GM18867 (cell line): ENCODE results near the gene SWT1.
"Not testable (repeated sequence)": the region's sequence is repeated elsewhere in the genome, so short reads cannot be mapped to it uniquely, and the experiment has no call there.

Source experiments
- ATAC-seq: cut with Tn5 transposase; IDR thresholded peaks from one replicate; pipeline ENCODE4 v1.9.1; 2021; ENCODE audit warnings: mild to moderate bottlenecking, moderate library complexity; ENCODE audit not compliant: unreplicated experiment

SWT1 gene

DNA sequence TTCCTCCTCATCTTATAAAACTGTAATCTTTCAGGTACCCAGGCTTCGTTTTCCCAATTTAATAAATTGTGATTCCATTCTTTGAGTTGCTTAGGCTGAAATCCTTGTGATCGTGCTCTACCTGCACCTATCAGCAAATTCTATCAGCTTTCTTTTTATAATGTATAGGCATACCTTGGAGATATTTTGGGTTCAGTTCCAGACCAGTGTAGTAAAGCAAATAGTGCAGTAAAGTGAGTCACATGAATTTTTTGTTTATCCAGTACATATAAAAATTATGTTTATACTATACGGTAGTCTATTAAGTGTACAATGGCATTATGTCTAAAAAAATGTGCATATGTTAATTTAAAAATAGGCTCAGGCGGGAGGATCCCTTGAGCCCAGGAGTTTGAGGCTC lies 5.5 kb downstream of the SWT1 start:
- no peak for ATAC-seq

DNA sequence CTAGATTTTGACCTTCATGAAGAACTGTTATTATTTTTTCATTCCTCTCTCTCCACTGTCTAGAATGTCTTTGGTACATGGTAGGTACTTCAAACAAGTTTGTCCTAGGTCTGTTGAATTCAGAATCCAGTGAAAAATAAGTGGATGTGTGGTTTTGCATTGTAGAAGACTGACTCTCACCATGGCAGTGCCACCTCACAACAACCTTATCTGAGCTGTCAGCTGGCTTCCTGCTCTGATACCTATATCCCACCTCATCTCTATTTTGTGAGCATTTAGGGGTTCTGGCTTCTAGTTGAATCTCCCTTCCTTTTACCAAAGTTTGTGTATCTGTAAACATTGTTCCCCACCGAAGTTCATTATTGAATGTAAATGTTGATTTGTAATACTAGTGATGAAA lies 9.1 kb downstream of the SWT1 start:
- ATAC-seq, result no peak

DNA sequence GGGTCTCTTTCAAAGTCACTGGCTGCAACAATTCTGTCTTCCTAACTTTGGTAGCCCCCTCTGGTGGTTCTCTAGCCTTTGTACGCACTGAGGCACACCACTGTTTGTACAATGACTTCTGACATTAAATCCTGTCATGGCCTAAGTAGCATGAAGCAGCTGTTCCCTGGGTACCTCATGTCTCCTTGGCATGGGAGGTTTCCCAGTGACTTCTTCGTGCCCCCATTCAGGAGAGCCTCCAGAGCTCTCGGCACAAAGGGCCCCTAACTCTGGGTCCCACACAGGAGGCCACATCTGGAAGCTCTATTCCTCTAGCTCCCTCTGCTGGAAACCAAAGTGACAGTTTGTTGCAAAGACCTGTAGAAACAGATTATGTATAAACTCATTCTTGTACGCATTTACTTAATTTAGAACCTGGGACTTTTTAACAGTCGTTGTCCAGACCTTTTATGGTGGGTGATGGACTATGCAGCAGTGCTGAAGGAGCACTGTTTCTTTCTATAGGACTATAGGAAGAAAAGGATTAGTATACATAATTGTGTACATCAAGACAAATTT lies 13.4 kb downstream of the SWT1 start:
- peak; percentile 88 for ATAC-seq

DNA sequence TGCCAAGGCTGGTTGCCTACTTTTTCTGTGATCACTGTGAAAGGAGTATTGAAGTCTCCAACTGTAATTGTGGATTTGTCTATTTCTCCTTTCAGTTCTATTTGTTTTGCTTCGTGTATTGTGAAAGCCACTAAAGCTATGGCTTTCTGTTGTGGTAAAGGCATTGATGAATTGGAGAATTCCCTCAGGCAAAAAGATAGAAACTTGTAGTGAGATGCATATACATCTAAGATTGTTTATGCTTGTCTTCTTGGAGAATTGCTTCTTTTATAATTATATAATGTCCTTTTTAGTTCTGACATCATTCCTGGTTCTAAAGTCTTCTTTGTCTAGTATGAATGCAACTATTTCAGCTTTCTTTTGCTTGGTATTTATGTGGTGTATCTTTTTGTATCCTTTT lies 36.8 kb downstream of the SWT1 start:
- no peak for ATAC-seq

DNA sequence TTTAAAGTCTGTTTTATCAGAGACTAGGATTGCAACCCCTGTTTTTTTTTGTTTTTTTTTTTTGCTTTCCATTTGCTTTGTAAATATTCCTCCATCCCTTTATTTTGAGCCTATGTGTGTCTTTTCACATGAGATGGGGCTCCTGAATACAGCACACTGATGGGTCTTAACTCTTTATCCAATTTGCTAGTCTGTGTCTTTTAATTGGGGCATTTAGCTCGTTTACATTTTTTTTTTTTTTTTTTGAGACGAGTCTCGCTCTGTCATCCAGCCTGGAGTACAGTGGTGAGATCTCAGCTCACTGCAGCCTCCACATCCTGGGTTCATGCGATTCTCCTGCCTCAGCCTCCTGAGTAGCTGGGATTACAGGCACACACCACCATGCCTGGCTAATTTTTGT lies 41.7 kb downstream of the SWT1 start:
- not testable (repeated sequence) for ATAC-seq

DNA sequence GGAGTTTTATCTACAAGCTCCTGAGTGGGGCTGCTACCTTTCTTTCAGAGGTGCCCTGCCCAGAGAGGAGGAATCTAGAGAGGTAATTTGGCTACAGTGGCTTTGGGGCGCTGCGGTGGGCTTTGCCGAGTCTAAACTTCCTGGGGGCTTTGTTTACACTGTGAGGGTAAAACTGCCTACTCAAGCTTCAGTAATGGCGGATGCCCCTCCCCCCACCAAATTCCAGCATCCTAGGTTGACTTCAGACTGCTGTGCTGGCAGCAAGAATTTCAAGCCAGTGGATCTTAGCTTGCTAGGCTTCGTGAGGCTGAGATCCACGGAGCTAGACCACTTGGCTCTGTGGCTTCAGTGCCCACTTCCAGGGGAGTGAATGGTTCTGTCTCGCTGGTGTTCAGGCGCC lies 43.9 kb downstream of the SWT1 start:
- ATAC-seq, result no peak

DNA sequence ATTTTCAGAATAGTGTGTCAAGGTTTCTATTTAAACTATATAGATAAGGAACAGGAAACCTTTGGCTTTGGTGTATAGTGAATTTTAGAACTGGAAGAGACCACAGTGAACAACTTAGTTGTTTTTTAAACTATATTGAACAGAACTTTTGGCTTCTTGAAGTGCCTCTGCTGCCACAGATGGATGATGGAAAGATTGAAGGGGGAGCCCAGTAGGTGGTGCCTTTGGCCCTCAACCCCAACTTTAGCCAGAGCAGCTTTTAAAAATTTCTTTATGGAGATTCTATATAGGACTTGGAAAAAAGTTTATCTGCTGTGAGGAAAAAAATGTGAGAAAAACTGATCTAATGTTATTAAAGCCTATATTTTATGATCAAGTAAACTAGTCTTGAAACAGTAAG lies 50.2 kb downstream of the SWT1 start:
- ATAC-seq, result no peak

DNA sequence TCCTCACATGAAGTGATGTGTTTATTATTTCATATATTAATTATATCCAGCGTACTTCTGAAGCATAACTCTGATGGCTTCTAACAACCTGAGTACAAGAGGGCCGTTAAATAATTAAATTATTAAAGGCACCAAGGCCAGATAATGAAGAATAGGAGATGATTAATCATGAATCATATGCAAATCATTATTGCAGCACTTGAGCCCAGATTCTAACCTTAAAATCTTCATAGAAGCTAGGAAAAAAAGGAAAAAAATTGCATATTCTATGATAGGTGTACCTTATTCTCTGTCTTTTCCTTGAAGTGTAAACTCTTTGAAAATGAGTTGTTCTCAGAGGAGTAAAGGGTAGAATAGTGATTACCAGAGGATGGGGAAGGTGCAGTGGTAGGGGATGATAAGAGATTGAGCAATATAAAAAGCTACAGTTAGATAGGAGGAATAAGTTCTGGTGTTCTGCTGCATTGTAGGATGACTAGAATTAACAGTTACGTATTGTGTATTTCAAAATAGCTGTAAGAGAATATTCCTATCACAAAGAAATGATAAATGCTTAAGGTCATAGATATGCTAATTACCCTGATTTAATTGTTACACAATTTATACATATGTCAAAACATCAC lies 51.1 kb downstream of the SWT1 start:
- no peak for ATAC-seq

DNA sequence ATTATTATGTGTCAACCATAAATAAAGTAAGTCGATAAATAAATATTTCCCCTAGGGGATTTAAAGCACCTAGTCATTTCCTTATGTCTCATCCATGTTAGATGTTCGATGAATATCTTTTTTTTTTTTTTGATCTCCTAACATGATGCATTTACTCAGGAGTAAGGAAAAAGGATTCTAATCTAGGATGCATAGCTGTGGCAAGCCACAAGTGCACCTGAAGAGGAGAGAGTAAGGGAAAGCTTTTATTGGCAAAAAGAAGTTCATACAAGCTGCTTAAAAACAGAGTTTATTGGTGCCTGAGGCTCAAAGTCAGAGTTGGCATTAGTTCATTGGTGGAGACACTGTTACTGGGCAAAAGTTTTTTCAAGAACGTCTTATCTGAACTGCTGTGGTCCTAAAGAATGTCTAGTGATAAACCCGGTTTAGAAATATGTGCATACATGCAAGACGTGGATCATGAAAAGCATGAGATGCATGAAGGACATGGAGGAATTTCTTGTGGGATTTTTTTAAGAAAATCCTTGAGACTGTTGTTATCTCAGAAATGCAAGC lies 51.7 kb downstream of the SWT1 start:
- ATAC-seq, result no peak

DNA sequence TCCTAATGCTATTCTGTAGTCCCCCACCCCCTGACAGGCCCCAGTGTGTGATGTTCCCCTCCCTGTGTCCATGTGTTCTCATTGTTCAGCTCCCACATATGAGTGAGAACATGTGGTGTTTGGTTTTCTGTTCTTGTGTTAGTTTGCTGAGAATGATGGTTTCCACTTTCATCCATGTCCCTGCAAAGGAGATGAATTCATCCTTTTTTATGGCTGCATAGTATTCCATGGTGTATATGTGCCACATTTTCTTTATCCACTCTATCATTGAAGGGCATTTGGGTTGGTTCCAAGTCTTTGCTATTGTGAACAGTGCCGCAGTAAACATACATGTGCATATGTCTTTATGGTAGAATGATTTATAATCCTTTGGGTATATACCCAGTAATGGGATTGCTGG lies 52.4 kb downstream of the SWT1 start:
- ATAC-seq, result not testable (repeated sequence)

DNA sequence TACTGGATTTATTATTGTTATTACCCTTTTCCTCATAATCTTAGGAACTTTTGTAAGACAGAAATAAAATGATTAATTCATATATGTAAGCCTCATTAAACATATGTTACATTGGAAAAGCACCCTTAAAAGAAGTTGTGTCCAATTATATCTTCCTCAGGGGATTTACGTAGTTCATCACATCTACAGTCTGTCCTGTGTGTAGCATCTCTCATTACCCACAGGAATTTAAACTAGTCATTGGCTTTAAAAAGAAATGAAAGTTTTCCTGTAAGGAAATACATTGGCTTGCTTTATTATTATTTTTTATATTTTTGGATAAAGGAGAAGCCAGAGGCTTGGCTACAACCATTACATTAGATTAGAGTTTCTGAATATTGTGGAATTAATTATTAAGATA lies 56.1 kb downstream of the SWT1 start:
- ATAC-seq, result no peak

DNA sequence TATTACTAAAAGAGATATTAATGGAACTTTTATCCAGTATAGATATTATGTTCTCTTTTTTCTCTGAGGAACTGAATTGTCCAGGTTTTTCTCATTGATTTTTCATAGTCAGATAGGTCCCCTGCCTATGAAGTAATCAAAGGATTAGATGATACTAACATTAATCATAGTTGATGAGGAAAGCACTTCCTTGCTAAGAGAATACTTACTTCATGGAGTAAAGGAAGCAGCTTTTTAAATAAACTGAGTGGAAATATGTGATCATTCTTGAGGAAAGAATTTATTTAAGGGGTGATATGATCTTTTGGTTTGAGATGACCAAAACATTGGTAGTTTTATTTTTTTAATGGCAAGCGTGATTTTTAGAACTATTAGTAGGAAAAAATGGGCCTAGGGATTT lies 58.9 kb downstream of the SWT1 start:
- no peak for ATAC-seq

DNA sequence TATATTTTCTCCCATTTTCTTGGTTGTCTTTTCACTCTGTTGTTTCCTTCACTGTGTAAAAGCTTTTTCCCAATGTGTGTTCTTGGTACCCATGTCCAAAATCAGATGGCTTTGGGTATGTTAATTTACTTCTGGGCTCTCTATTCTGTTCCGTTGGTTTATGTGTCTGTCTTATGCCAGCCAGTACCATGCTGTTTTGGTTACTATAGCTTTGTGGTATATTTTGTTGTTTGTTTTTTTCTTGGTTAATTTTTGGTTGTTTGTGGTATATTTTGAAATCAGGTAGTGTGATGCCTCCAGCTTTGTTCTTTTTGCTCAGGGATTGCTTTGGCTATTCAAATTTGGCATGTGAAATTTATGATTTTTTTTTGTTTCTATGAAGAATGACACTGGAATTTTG lies 67.2 kb downstream of the SWT1 start:
- no peak for ATAC-seq

DNA sequence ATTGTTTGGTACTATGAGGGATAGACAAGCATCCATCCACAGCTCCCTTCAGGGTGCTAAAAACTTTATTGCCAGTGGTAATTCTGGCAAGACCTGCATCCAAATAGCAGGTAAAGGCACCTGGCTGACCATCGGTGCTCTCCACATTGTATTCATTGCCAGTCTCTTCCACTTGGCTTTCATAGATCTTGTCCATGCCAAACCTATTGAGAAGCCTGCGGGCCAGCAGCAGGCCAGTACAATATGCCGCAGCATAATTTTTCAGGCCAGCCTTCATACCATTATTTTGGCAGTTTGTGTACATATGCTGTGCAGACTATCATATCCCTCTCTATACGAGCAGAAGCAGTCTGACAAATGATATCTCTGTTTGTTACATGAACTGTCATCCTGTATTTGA lies 70.2 kb downstream of the SWT1 start:
- no peak for ATAC-seq

DNA sequence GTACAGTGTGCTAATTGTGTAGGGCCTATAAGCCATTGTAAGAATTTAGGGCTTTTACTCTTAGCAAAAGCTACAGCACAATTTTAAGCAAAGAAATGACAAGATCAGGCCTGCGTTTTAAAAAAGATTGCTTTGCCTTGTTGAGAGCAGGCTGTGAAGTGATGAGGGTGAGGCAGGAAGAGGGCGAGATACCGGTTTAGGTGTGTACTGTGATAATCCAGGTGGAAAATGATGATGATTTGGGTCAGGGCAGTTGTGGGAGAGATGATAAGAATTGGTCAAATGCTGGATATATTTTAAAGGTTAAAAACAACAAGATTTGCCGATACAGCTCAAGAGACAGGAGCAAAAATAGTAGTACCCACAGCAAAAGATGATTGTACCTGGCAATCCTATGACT lies 72.0 kb downstream of the SWT1 start:
- ATAC-seq, result no peak

DNA sequence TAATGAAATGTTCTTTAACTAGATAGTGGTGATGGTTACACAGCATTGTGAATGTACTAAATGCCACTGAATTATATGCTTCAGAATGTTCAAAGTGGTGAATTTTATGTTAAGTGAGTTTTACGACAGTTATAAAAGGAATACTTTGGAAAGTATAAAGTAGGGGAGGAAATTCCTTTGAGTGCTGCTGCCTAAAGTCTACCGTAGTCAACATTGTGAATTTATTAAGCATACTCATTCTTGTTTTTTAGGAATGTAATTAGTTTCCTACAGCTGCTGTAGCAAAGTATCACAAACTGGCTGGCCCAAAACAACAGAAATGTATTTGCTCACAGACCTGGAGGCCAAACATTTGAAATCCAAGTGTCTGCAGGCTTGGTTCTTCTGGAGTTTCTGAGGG lies 73.0 kb downstream of the SWT1 start:
- no peak for ATAC-seq

DNA sequence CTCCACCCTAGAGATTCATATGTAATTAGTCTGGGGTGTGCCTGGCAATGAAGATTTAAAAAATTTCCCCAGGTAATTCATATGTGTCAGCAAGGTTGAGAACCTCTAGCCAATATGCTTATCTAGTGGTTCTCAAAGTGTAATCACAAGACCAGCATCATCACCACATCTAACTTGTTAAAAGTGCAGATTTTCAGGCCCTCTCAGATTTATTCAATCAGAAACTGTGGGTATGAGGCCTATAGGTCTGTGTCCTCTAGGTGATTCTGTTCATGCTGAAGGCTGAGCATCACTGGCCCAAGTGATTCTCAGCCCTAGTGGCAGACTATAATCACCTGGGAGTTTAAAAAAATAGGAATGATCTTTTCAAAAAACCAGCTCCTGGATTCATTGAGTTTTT lies 75.9 kb downstream of the SWT1 start:
- no peak for ATAC-seq

DNA sequence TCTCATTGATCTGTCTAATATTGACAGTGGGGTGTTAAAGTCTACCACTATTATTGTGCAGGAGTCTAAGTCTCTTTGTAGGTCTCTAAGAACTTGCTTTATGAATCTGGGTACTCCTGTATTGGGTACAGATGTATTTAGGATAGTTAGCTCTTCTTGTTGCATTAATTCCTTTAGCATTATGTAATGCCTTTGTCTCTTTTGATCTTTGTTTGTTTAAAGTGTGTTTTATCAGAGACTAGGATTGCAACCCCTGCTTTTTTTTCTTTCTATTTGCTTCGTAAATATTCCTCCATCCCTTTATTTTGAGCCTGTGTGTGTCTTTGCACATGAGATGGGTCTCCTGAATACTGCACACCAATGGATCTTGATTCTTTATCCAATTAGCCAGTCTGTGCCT lies 77.2 kb downstream of the SWT1 start:
- ATAC-seq, result not testable (repeated sequence)

DNA sequence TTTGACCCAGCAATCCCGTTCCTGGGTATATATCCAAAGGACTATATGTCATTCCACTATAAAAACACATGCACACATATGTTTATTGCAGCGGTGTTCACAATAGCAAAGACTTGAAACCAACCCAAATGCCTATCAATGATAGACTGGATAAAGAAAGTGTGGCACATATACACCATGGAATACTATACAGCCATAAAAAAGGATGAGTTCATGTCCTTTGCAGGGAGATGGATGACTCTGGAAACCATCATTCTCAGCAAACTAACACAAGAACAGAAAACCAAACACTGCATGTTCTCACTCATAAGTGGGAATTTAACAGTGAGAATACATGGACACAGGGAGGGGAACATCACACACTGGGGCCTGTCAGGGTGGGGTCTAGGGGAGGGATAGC lies 80.2 kb downstream of the SWT1 start:
- ATAC-seq, result not testable (repeated sequence)

DNA sequence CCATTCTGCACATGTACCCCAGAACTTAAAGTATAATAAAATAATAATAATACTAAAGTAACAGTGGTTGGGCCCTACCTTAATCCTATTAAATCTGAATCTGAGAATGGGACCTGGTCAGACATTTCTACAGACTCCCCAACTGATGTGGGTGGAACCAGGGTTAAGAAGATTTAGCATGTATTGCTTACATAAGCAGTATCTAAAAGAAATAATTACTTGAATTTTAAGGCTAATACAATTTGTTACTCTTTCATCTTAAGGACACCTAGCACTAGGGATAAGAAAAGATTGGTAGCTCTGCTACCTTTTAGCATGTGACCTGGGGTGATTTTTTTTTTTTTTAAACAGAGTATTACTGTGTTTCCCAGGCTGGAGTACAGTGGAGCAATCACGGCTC lies 80.7 kb downstream of the SWT1 start:
- no peak for ATAC-seq

DNA sequence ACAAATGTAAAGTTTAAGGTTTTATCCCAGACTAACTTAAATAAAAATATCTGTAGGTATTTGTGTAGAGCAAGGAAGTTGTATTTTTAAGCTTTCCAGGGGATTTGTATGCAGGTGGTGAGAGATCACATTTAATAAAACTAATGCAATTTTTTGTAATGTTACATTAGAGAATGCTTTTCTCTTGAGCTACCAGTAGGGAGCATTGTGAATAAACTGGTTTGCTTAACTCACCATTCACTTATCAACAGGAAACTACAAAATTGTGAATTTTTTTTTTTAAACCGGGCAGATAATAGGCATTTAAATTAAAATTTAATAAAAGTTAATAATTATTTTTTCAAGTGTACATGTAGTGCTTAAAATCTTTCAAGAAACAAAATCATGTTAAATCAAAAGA lies 81.5 kb downstream of the SWT1 start:
- no peak for ATAC-seq

DNA sequence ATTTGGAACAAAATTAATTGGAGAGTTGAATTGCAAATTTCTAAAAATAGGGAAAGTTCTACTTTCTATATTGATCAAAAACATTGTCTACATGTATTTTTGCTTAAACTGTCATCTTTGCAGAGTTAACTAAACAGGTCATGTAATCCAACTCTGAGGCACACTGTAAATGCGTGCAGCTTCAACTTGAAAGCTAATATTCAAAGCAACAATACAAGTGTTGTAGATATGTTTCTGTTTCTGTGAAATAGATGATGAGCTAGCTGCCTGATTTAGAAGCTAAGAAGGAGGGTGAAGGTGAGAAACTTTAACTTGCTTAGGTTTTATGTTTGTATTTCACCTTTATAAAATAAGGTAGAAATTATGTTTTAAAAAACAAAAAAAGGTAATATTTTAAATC lies 82.9 kb downstream of the SWT1 start:
- no peak for ATAC-seq

DNA sequence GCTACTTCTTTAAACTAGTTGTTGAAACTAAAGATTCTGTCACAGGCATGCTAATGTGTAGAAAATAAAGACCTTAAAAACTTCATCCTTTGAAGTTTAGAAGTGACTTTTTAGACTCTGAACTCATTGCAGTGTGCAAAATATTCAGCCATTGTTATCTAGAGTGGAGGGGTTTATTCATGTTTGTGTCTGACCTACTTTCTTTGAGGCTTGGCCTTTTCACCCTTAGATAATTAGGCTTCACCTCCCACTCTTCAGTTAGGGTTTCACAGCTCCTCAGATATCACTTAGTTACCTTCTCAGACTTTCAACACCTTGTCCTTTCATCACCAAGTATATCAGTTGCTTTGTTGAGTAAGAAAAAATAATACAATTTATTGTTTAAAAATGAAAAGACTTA lies 84.2 kb downstream of the SWT1 start:
- ATAC-seq, result no peak
